GM19240 (cell line): Measurements from ENCODE around the gene SRSF4.
"Not testable (repeated sequence)": the region's sequence is repeated elsewhere in the genome, so short reads cannot be mapped to it uniquely, and the experiment has no call there.

Experiments
- DNase-seq: peaks from one replicate; pipeline ENCODE4 v3.0.0; 2011; ENCODE audit warnings: low spot score; ENCODE audit not compliant: insufficient read length

SRSF4 gene

GRCh38 chr1:29125237-29125641 is 56.5 kb downstream of the SRSF4 start:
- no peak for DNase-seq

GRCh38 chr1:29124366-29125236 is 57.1 kb downstream of the SRSF4 start:
- DNase-seq, result no peak

GRCh38 chr1:29123887-29124365 is 57.8 kb downstream of the SRSF4 start, which contains the start of gene TMEM200B:
Gene TMEM200B, minus strand, starts transcription at chr1:29123903. Its CDS starts 2,075 bp downstream, at chr1:29121828.
- DNase-seq, result no peak

GRCh38 chr1:29123053-29123886 is 58.4 kb downstream of the SRSF4 start:
- DNase-seq, result no peak

GRCh38 chr1:29122682-29123052 is 59.0 kb downstream of the SRSF4 start:
- no peak for DNase-seq

GRCh38 chr1:29121936-29122681 is 59.6 kb downstream of the SRSF4 start:
- no peak for DNase-seq

- DNase-seq, result no peak
Measured at GRCh38 chr1:29121516-29121935, 60.2 kb downstream of the SRSF4 start.

- DNase-seq, result peak; percentile 61
Measured at GRCh38 chr1:29120947-29121485, 60.7 kb downstream of the SRSF4 start.

GRCh38 chr1:29120367-29120766 is 61.3 kb downstream of the SRSF4 start:
- DNase-seq, result no peak

- DNase-seq, result no peak
Measured at GRCh38 chr1:29119121-29119929, 62.4 kb downstream of the SRSF4 start.

GRCh38 chr1:29117381-29117780 is 64.3 kb downstream of the SRSF4 start:
- DNase-seq, result no peak

- no peak for DNase-seq
Measured at GRCh38 chr1:29114654-29115053, 67.0 kb downstream of the SRSF4 start.

- no peak for DNase-seq
Measured at GRCh38 chr1:29113413-29114117, 68.1 kb downstream of the SRSF4 start.

GRCh38 chr1:29112705-29113412 is 68.8 kb downstream of the SRSF4 start:
- DNase-seq, result no peak

- DNase-seq, result not testable (repeated sequence)
Measured at GRCh38 chr1:29108041-29108440, 73.7 kb downstream of the SRSF4 start.

GRCh38 chr1:29105822-29106221 is 75.9 kb downstream of the SRSF4 start:
- no peak for DNase-seq

- DNase-seq, result no peak
Measured at GRCh38 chr1:29100487-29100886, 81.2 kb downstream of the SRSF4 start.

GRCh38 chr1:29099286-29099685 is 82.4 kb downstream of the SRSF4 start:
- no peak for DNase-seq
